HEK293 (cell line): ENCODE results near the gene ACADVL.

Experiments
- BCL6B ChIP-seq: fragments of 450-650 bp; formaldehyde crosslinking; IDR thresholded peaks from 2 replicates; pipeline ENCODE4 v1.5.1; 2017; ENCODE audit warnings: missing biosample characterization, missing genetic modification characterization
- FEZF1 ChIP-seq: fragments of 450-650 bp; formaldehyde crosslinking; IDR thresholded peaks from 2 replicates; pipeline ENCODE4 v1.5.1; 2016; ENCODE audit warnings: missing biosample characterization, missing genetic modification characterization
- IKZF3 ChIP-seq: fragments of 450-650 bp; IDR thresholded peaks from 2 replicates; pipeline ENCODE4 v1.5.0; 2018; ENCODE audit warnings: missing biosample characterization, mild to moderate bottlenecking, missing genetic modification characterization, moderate library complexity
- KLF9 ChIP-seq: fragments of 450-650 bp; formaldehyde crosslinking; IDR thresholded peaks from 2 replicates; pipeline ENCODE4 v1.5.1; 2016; ENCODE audit warnings: missing biosample characterization, missing genetic modification characterization, low read depth
- OVOL3 ChIP-seq: fragments of 450-650 bp; formaldehyde crosslinking; IDR thresholded peaks from 2 replicates; pipeline ENCODE4 v1.5.1; 2016; ENCODE audit warnings: missing biosample characterization, missing genetic modification characterization
- PRDM6 ChIP-seq: fragments of 450-650 bp; formaldehyde crosslinking; IDR thresholded peaks from 2 replicates; pipeline ENCODE4 v1.5.1; 2017; ENCODE audit warnings: missing biosample characterization, missing genetic modification characterization
- RBAK ChIP-seq: fragments of 450-650 bp; formaldehyde crosslinking; IDR thresholded peaks from 2 replicates; pipeline ENCODE4 v1.5.1; 2016; ENCODE audit warnings: missing biosample characterization, missing genetic modification characterization
- REST ChIP-seq: fragments of 450-650 bp; formaldehyde crosslinking; IDR thresholded peaks from 2 replicates; pipeline ENCODE4 v1.5.1; 2016; ENCODE audit warnings: missing biosample characterization, missing genetic modification characterization
- SCRT1 ChIP-seq: fragments of 450-650 bp; formaldehyde crosslinking; IDR thresholded peaks from 2 replicates; pipeline ENCODE4 v1.5.1; 2016; ENCODE audit warnings: missing biosample characterization, missing genetic modification characterization, borderline replicate concordance
- SP3 ChIP-seq: fragments of 450-650 bp; formaldehyde crosslinking; IDR thresholded peaks from 2 replicates; pipeline ENCODE4 v1.5.1; 2016; ENCODE audit warnings: missing biosample characterization, missing genetic modification characterization
- ZBTB20 ChIP-seq: fragments of 450-650 bp; formaldehyde crosslinking; IDR thresholded peaks from 2 replicates; pipeline ENCODE4 v1.5.1; 2016; ENCODE audit warnings: missing biosample characterization, missing genetic modification characterization
- ZBTB7A ChIP-seq: fragments of 450-650 bp; formaldehyde crosslinking; IDR thresholded peaks from 2 replicates; pipeline ENCODE4 v1.5.1; 2016; ENCODE audit warnings: low read depth, missing biosample characterization, missing genetic modification characterization
- ZFP69B ChIP-seq: fragments of 450-650 bp; formaldehyde crosslinking; IDR thresholded peaks from 2 replicates; pipeline ENCODE4 v1.5.1; 2016; ENCODE audit warnings: missing biosample characterization, missing genetic modification characterization
- ZIC2 ChIP-seq: fragments of 450-650 bp; formaldehyde crosslinking; IDR thresholded peaks from 2 replicates; pipeline ENCODE4 v1.5.1; 2016; ENCODE audit warnings: missing biosample characterization, missing genetic modification characterization
- ZNF114 ChIP-seq: fragments of 450-650 bp; formaldehyde crosslinking; IDR thresholded peaks from 2 replicates; pipeline ENCODE4 v1.5.0; 2017; ENCODE audit warnings: missing biosample characterization, missing genetic modification characterization
- ZNF121 ChIP-seq: fragments of 450-650 bp; formaldehyde crosslinking; IDR thresholded peaks from 2 replicates; pipeline ENCODE4 v1.5.1; 2016; ENCODE audit warnings: missing biosample characterization, missing genetic modification characterization
- ZNF169 ChIP-seq: fragments of 450-650 bp; formaldehyde crosslinking; IDR thresholded peaks from 2 replicates; pipeline ENCODE4 v1.5.1; 2016; ENCODE audit warnings: missing biosample characterization, missing genetic modification characterization
- ZNF174 ChIP-seq: fragments of 450-650 bp; formaldehyde crosslinking; IDR thresholded peaks from 2 replicates; pipeline ENCODE4 v1.5.0; 2017; ENCODE audit warnings: missing biosample characterization, mild to moderate bottlenecking, missing genetic modification characterization
- ZNF184 ChIP-seq: fragments of 450-650 bp; IDR thresholded peaks from 2 replicates; pipeline ENCODE4 v1.5.1; 2018; ENCODE audit warnings: missing biosample characterization, mild to moderate bottlenecking, missing genetic modification characterization
- ZNF404 ChIP-seq: fragments of 450-650 bp; formaldehyde crosslinking; IDR thresholded peaks from 2 replicates; pipeline ENCODE4 v1.5.1; 2017; ENCODE audit warnings: missing biosample characterization, missing genetic modification characterization
- ZNF521 ChIP-seq: fragments of 450-650 bp; formaldehyde crosslinking; IDR thresholded peaks from 2 replicates; pipeline ENCODE4 v1.5.1; 2017; ENCODE audit warnings: missing biosample characterization, mild to moderate bottlenecking, missing genetic modification characterization
- ZNF549 ChIP-seq: fragments of 450-650 bp; IDR thresholded peaks from 2 replicates; pipeline ENCODE4 v1.5.1; 2018; ENCODE audit warnings: missing biosample characterization, missing genetic modification characterization, mild to moderate bottlenecking, inconsistent platforms, moderate library complexity
- ZNF560 ChIP-seq: fragments of 450-650 bp; formaldehyde crosslinking; IDR thresholded peaks from 2 replicates; pipeline ENCODE4 v1.5.1; 2017; ENCODE audit warnings: missing biosample characterization, missing genetic modification characterization, borderline replicate concordance
- ZNF580 ChIP-seq: fragments of 450-650 bp; formaldehyde crosslinking; IDR thresholded peaks from 2 replicates; pipeline ENCODE4 v1.5.1; 2016; ENCODE audit warnings: missing biosample characterization, missing genetic modification characterization
- ZNF585B ChIP-seq: fragments of 450-650 bp; formaldehyde crosslinking; IDR thresholded peaks from 2 replicates; pipeline ENCODE4 v1.5.1; 2016; ENCODE audit warnings: missing biosample characterization, missing genetic modification characterization
- ZNF600 ChIP-seq: fragments of 450-650 bp; formaldehyde crosslinking; IDR thresholded peaks from 2 replicates; pipeline ENCODE4 v1.5.1; 2016; ENCODE audit warnings: missing biosample characterization, missing genetic modification characterization
- ZNF621 ChIP-seq: fragments of 450-650 bp; formaldehyde crosslinking; IDR thresholded peaks from 2 replicates; pipeline ENCODE4 v1.5.1; 2017; ENCODE audit warnings: missing biosample characterization, missing genetic modification characterization
- ZNF624 ChIP-seq: fragments of 450-650 bp; formaldehyde crosslinking; IDR thresholded peaks from 2 replicates; pipeline ENCODE4 v1.5.1; 2017; ENCODE audit warnings: missing biosample characterization, missing genetic modification characterization
- ZNF645 ChIP-seq: fragments of 450-650 bp; formaldehyde crosslinking; IDR thresholded peaks from 2 replicates; pipeline ENCODE4; 2016; ENCODE audit warnings: missing biosample characterization, missing genetic modification characterization
- ZNF76 ChIP-seq: fragments of 450-650 bp; formaldehyde crosslinking; IDR thresholded peaks from 2 replicates; pipeline ENCODE4; 2016; ENCODE audit warnings: low read depth, missing biosample characterization, missing genetic modification characterization, borderline replicate concordance
- ZSCAN4 ChIP-seq: fragments of 450-650 bp; formaldehyde crosslinking; IDR thresholded peaks from 2 replicates; pipeline ENCODE4 v1.5.1; 2017; ENCODE audit warnings: missing biosample characterization, missing genetic modification characterization

ACADVL gene

GRCh38 chr17:7174603-7175326, 45.0 kb upstream of the ACADVL start (continued):
- no peak for TF ChIP-seq REST (tag by site-specific recombination)
- no peak for TF ChIP-seq ZNF580
- no peak for TF ChIP-seq ZNF549 (tag by site-specific recombination)
- TF ChIP-seq ZNF521 (tag by site-specific recombination), result no peak
- TF ChIP-seq ZIC2 (tag by site-specific recombination), result no peak
- no peak for TF ChIP-seq ZNF121 (tag by site-specific recombination)
- no peak for TF ChIP-seq ZNF169 (tag by site-specific recombination)
- no peak for TF ChIP-seq SCRT1 (tag by site-specific recombination)
- no peak; the same call in 1 of the 2 replicates for TF ChIP-seq ZNF560 (tag by site-specific recombination)
- no peak; the same call in 1 of the 2 replicates for TF ChIP-seq ZBTB20 (tag by site-specific recombination)
- TF ChIP-seq ZNF174 (tag by site-specific recombination), result no peak
- TF ChIP-seq ZNF621 (tag by site-specific recombination), result peak; percentile 90
- TF ChIP-seq ZNF184 (tag by site-specific recombination), result no peak
- no peak for TF ChIP-seq OVOL3 (tag by site-specific recombination)
- no peak for TF ChIP-seq ZNF404 (tag by site-specific recombination)
- no peak; the same call in 1 of the 2 replicates for TF ChIP-seq KLF9 (tag by site-specific recombination)
- no peak for TF ChIP-seq FEZF1 (tag by site-specific recombination)
- no peak for TF ChIP-seq PRDM6
- peak; percentile 13; the same call in 1 of the 2 replicates for TF ChIP-seq ZNF114 (tag by site-specific recombination)
- no peak for TF ChIP-seq RBAK (tag by site-specific recombination)
- no peak for TF ChIP-seq ZFP69B (tag by site-specific recombination)
- TF ChIP-seq ZNF600 (tag by site-specific recombination), result no peak
- TF ChIP-seq ZNF645 (tag by site-specific recombination), result no peak
- no peak for TF ChIP-seq ZBTB7A (tag by site-specific recombination)
- TF ChIP-seq SP3 (tag by site-specific recombination), result no peak
- TF ChIP-seq ZNF76 (tag by site-specific recombination), result no peak
- TF ChIP-seq ZNF585B (tag by site-specific recombination), result no peak
- no peak for TF ChIP-seq IKZF3 (tag by site-specific recombination)
- TF ChIP-seq ZNF624 (tag by site-specific recombination), result no peak
- peak; percentile 93 for TF ChIP-seq ZSCAN4 (tag by site-specific recombination)
- no peak; the same call in 1 of the 2 replicates for TF ChIP-seq BCL6B
